GM21717 (cell line): Measurements from ENCODE around the gene STPG1.
A peak's percentile ranks its signal among the peaks of the same experiment; 100 is the strongest.

Source experiments
- ATAC-seq: cut with Tn5 transposase; IDR thresholded peaks from one replicate; pipeline ENCODE4 v1.9.1; 2021; ENCODE audit warnings: mild to moderate bottlenecking, moderate library complexity; ENCODE audit not compliant: unreplicated experiment

STPG1 gene

GRCh38 chr1:24400065-24400464 lies 13.5 kb downstream of the STPG1 start:
- ATAC-seq: no peak

GRCh38 chr1:24393892-24394291 lies 19.7 kb downstream of the STPG1 start:
- no peak for ATAC-seq

DNA sequence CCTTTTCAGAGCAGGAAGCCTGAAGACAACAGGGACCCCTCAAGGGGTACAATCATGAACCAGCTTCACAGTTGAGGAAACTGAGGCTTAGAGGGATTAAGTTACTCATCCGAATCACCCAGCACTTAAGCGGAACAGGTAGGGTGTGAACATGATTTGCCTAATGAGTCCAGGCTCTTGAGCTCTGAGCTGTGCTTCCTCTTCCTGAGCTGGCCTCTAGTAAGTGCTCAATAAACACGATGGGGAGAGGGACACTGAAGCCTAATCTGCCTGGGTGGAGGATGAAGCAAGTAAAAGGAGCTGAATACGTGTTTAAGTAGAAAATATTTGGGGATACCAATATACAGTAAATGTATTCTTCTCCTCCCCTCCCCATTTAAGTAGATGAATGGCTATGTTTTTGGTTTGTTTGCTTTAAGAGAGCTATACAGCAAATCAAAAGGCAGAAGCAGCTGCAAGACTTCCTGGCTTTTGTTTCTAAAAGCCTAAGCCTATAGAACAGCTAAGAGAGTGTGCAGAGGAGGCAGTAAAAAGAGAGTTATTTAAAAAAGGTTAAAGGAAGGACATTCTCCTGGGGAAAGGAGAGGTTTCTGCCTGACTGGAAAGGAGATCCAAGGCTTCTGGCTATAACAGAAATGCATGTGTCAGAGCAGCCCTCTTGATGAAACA lies 20.5 kb downstream of the STPG1 start:
- no peak for ATAC-seq

- peak; percentile 10 for ATAC-seq
Observed at GRCh38 chr1:24392604-24392946, 21.0 kb downstream of the STPG1 start.

GRCh38 chr1:24391882-24392603 lies 21.5 kb downstream of the STPG1 start:
- peak; percentile 63 for ATAC-seq

GRCh38 chr1:24390924-24391782 lies 22.4 kb downstream of the STPG1 start:
- peak; percentile 49 for ATAC-seq

GRCh38 chr1:24389231-24389678 lies 24.3 kb downstream of the STPG1 start:
- no peak for ATAC-seq

DNA sequence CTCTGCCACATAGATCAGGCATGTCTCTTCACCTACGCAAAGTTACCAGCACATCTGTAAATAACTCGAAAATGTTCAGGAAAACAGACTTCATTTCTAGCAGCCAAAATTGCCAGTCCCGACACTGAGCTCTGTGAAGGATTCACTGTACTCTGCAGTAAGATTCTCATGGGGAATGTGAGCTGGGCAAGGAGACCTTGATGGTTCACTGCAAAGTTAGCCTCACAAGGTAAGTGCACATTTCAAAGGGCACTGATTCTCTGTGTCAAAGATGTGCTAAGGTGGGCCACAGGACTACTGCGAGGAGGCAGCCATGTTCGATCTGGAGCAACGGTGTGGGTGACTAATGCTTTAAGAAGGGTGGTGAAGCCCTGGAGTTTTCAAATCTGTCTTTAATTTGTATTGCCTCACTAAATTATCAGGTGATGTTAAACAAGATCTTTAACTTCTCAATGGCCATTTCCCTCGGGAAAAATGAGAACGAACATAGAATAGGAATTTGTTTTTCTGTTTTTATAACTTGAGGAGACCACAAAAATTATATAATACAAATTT lies 25.2 kb downstream of the STPG1 start:
- no peak for ATAC-seq

GRCh38 chr1:24387636-24388175 lies 25.9 kb downstream of the STPG1 start:
- no peak for ATAC-seq

DNA sequence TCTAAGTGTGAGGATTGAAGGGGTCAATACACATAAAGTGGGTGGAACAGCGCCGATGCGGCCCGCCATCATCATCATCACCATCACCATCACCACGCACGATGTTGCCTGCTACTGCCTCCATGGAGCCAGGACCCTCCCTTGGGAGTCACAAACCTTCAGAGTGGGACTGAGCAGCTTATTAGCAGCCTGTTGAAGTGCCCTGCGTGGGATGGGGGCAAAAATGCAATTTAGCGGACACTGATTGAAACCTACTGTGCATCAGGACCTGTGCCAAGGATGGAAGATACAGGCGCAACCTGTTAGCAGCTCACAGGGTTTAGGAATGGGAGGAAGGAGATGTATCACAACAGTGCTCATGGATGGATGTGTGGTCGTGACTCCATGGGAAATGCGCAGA lies 26.7 kb downstream of the STPG1 start:
- no peak for ATAC-seq

GRCh38 chr1:24386241-24386640 lies 27.3 kb downstream of the STPG1 start:
- no peak for ATAC-seq

DNA sequence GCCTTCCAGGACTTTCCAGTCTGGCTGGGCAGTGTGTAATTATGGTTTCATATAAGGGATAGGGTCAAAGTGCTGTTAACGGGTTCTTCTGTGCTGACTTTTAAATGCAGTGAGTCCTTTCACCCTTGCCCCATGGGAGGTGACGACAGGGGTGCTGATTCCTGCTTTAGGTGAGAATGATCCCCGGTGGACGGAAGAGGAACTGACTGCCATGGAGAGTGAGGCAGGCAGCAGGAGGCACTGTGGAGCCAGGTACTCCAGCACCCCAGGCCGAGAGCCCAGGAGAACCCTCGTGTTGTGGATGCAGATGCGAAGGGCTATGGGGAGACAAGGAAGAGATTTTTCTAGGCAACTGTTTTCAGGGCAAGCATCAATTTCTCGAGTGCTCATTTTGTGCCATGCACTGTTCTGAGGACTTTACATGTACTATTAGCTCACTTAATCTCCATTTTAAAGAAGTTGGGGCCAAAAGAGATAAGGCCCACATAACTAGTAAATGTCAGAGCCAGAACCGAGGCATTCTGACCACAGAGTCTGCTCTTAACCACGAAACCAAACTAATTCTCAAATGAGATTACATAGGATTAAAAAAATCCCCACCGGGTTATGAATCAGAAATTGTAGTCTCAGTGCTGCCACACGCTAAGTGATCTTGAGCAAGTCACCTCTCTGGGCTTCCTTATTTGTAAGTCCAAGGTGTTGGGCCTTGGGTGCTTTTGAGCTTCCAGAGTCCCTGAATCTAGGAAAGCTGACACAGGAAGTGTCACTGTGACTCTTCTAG lies 28.2 kb downstream of the STPG1 start:
- no peak for ATAC-seq

GRCh38 chr1:24384251-24385090 lies 29.1 kb downstream of the STPG1 start:
- ATAC-seq: no peak

GRCh38 chr1:24383381-24383940 lies 30.1 kb downstream of the STPG1 start:
- no peak for ATAC-seq

- no peak for ATAC-seq
Observed at GRCh38 chr1:24382165-24382577, 31.4 kb downstream of the STPG1 start.

DNA sequence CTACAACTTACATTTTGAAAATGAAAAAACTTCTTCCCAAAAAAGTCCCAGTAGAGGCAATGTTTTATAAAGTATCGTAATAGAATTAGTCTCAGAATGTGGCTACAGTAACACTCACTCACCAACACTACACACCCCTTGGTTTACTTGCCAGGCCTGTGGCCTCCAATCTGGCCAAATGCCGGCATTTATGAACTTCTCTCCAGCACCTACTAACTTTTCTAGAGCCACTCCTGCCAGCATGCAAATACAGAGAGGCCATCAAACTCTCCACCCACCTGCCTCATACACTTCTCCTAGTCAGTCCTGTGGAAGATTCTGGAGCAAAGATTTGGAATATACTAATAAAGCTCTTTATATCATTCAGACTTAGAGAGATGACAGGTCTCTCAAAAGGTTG lies 32.3 kb downstream of the STPG1 start:
- ATAC-seq: no peak

DNA sequence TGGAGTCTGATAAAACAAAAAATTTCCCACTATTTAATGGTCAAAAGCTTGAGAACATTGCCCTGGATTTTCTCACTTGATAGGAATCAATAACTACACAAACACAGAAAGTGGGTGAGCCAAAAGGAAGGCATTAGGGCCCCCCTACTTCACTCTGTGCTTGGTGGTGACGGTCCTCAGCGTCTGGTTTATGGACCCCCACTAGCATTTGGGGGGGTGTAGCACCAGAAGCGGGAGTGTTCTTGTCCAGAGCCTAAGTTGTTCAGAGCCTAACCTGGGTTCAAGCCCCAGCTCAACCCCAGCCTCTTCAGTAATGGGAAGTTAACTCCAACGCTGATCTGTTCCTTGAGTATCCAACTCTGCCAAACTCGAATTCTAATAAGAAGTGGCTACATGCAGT lies 33.1 kb downstream of the STPG1 start:
- no peak for ATAC-seq

- no peak for ATAC-seq
Observed at GRCh38 chr1:24379733-24380315, 33.8 kb downstream of the STPG1 start.
